ENCODE measurements around the gene EGFR. TPM values are rescaled to one million over a fixed set of nuclear protein-coding genes. Genes with fewer than 3 reads are reported as not detected.

Gene EGFR
- polyA plus RNA-seq, 1 donor from 2014 or later, result 0.22 TPM

DNA sequence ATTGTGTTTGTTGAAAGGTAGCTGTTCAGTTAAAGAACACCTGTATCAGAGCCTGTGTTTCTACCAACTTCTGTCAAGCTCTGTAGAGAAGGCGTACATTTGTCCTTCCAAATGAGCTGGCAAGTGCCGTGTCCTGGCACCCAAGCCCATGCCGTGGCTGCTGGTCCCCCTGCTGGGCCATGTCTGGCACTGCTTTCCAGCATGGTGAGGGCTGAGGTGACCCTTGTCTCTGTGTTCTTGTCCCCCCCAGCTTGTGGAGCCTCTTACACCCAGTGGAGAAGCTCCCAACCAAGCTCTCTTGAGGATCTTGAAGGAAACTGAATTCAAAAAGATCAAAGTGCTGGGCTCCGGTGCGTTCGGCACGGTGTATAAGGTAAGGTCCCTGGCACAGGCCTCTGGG is 154.9 kb downstream of the EGFR start:
- Histone ChIP-seq H3K79me2 (replicated peaks; ENCODE audit: insufficient read depth, low read length) (no peaks in the 10 kb centered on the region), H3K9me3 (ENCODE audit: low read length) (no peaks in the 10 kb centered on the region), H3K27me3 (ENCODE audit: insufficient read depth, low read depth, low read length) (no peaks in the 10 kb centered on the region), H3K4me3 (ENCODE audit: low read length) (no peak overlapping the region), H3K27ac (ENCODE audit: low read length) (no peak overlapping the region), H3F3A (ENCODE audit: insufficient read depth, low read length, poor library complexity, severe bottlenecking) (no peaks in the 10 kb centered on the region), H3K4me2 (ENCODE audit: low read length) (no peak overlapping the region), H3K9ac (ENCODE audit: low read length) (no peak overlapping the region), H4K20me1 (ENCODE audit: insufficient read depth) (no peaks in the 10 kb centered on the region), H3K9me2 (ENCODE audit: insufficient read depth, low read length) (no peaks in the 10 kb centered on the region), H3K36me3 (ENCODE audit: insufficient read depth, low read length) (no peaks in the 10 kb centered on the region), H2AFZ (ENCODE audit: low read depth, low read length) (no peak overlapping the region)
- TF ChIP-seq POLR2AphosphoS5 (IDR thresholded peaks at IDR 0.05) (no peak), RAD21 (conservative IDR thresholded peaks at IDR 0.05) (no peak), EZH2 (IDR thresholded peaks at IDR 0.05; ENCODE audit: borderline replicate concordance, insufficient read depth, low read length, poor library complexity, severe bottlenecking) (no peak), TAF1 (IDR thresholded peaks at IDR 0.05; ENCODE audit: low read depth) (no peak), EP300 (conservative IDR thresholded peaks at IDR 0.05; ENCODE audit: poor library complexity, severe bottlenecking) (no peak), MXI1 (conservative IDR thresholded peaks at IDR 0.05; ENCODE audit: poor library complexity, severe bottlenecking) (no peak), SMC3 (conservative IDR thresholded peaks at IDR 0.05; ENCODE audit: poor library complexity) (no peak)
- TF ChIP-seq, protein P1, sequence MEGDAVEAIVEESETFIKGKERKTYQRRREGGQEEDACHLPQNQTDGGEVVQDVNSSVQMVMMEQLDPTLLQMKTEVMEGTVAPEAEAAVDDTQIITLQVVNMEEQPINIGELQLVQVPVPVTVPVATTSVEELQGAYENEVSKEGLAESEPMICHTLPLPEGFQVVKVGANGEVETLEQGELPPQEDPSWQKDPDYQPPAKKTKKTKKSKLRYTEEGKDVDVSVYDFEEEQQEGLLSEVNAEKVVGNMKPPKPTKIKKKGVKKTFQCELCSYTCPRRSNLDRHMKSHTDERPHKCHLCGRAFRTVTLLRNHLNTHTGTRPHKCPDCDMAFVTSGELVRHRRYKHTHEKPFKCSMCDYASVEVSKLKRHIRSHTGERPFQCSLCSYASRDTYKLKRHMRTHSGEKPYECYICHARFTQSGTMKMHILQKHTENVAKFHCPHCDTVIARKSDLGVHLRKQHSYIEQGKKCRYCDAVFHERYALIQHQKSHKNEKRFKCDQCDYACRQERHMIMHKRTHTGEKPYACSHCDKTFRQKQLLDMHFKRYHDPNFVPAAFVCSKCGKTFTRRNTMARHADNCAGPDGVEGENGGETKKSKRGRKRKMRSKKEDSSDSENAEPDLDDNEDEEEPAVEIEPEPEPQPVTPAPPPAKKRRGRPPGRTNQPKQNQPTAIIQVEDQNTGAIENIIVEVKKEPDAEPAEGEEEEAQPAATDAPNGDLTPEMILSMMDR (IDR thresholded peaks at IDR 0.05; ENCODE audit: poor library complexity, severe bottlenecking), result no peak
- TF ChIP-seq, protein P2, sequence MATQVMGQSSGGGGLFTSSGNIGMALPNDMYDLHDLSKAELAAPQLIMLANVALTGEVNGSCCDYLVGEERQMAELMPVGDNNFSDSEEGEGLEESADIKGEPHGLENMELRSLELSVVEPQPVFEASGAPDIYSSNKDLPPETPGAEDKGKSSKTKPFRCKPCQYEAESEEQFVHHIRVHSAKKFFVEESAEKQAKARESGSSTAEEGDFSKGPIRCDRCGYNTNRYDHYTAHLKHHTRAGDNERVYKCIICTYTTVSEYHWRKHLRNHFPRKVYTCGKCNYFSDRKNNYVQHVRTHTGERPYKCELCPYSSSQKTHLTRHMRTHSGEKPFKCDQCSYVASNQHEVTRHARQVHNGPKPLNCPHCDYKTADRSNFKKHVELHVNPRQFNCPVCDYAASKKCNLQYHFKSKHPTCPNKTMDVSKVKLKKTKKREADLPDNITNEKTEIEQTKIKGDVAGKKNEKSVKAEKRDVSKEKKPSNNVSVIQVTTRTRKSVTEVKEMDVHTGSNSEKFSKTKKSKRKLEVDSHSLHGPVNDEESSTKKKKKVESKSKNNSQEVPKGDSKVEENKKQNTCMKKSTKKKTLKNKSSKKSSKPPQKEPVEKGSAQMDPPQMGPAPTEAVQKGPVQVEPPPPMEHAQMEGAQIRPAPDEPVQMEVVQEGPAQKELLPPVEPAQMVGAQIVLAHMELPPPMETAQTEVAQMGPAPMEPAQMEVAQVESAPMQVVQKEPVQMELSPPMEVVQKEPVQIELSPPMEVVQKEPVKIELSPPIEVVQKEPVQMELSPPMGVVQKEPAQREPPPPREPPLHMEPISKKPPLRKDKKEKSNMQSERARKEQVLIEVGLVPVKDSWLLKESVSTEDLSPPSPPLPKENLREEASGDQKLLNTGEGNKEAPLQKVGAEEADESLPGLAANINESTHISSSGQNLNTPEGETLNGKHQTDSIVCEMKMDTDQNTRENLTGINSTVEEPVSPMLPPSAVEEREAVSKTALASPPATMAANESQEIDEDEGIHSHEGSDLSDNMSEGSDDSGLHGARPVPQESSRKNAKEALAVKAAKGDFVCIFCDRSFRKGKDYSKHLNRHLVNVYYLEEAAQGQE (IDR thresholded peaks at IDR 0.05; ENCODE audit: borderline replicate concordance), result no peak

DNA sequence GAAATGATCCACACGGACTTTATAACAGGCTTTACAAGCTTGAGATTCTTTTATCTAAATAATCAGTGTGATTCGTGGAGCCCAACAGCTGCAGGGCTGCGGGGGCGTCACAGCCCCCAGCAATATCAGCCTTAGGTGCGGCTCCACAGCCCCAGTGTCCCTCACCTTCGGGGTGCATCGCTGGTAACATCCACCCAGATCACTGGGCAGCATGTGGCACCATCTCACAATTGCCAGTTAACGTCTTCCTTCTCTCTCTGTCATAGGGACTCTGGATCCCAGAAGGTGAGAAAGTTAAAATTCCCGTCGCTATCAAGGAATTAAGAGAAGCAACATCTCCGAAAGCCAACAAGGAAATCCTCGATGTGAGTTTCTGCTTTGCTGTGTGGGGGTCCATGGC is 155.6 kb downstream of the EGFR start:
- H3K27me3 ChIP-seq (ENCODE audit: insufficient read depth, low read depth, low read length), result no peaks in the 10 kb centered on the region
- no peak overlapping the region for H3K4me2 ChIP-seq (ENCODE audit: low read length)
- H3K9me3 ChIP-seq (ENCODE audit: low read length), result no peaks in the 10 kb centered on the region
- no peaks in the 10 kb centered on the region for H3K79me2 ChIP-seq (replicated peaks; ENCODE audit: insufficient read depth, low read length)
- H3K9ac ChIP-seq (ENCODE audit: low read length), result no peak overlapping the region
- no peaks in the 10 kb centered on the region for H3K36me3 ChIP-seq (ENCODE audit: insufficient read depth, low read length)
- TF ChIP-seq EZH2 (IDR thresholded peaks at IDR 0.05; ENCODE audit: borderline replicate concordance, insufficient read depth, low read length, poor library complexity, severe bottlenecking) (no peak), SMC3 (conservative IDR thresholded peaks at IDR 0.05; ENCODE audit: poor library complexity) (no peak), RAD21 (conservative IDR thresholded peaks at IDR 0.05) (no peak), TAF1 (IDR thresholded peaks at IDR 0.05; ENCODE audit: low read depth) (no peak), POLR2AphosphoS5 (IDR thresholded peaks at IDR 0.05) (no peak), MXI1 (conservative IDR thresholded peaks at IDR 0.05; ENCODE audit: poor library complexity, severe bottlenecking) (no peak), EP300 (conservative IDR thresholded peaks at IDR 0.05; ENCODE audit: poor library complexity, severe bottlenecking) (no peak)
- TF ChIP-seq, protein P1 (IDR thresholded peaks at IDR 0.05; ENCODE audit: poor library complexity, severe bottlenecking), result no peak
- TF ChIP-seq, protein P2 (IDR thresholded peaks at IDR 0.05; ENCODE audit: borderline replicate concordance), result no peak
- H3K27ac ChIP-seq (ENCODE audit: low read length), result no peak overlapping the region
- no peaks in the 10 kb centered on the region for H3F3A ChIP-seq (ENCODE audit: insufficient read depth, low read length, poor library complexity, severe bottlenecking)
- no peaks in the 10 kb centered on the region for H4K20me1 ChIP-seq (ENCODE audit: insufficient read depth)
- no peak overlapping the region for H3K4me3 ChIP-seq (ENCODE audit: low read length)
- no peak overlapping the region for H2AFZ ChIP-seq (ENCODE audit: low read depth, low read length)
- H3K9me2 ChIP-seq (ENCODE audit: insufficient read depth, low read length), result no peaks in the 10 kb centered on the region

All from neural cell (in vitro differentiated cells).